A549 (cell line): ENCODE results near the gene TAF4B. TPM values are rescaled to one million over a fixed set of nuclear protein-coding genes. Genes with fewer than 3 reads are reported as not detected.
A peak's percentile ranks its signal among the peaks of the same experiment; 100 is the strongest.

Experiments used
- ATAC-seq, 2 experiments: fragments of 200-7000 bp in 1 of 2; fragments of >200 bp in 1 of 2; cut with Nextera tagmentation in 1 of 2; cut with Tn5 transposase in 1 of 2; 3 replicates each; pipeline versions ENCODE4 v1.8.0 to v1.9.1; 2018 to 2020; ENCODE audit warnings: mild to moderate bottlenecking in 1 of 2, moderate library complexity in 1 of 2
- CTCF ChIA-PET: fragments of 300-600 bp; sonication (Branson Sonifier 250); formaldehyde crosslinking; extraction: SDS; loops from one replicate; lab custom pipeline; 2021; ENCODE audit warnings: antibody characterized with exemption, inconsistent platforms; lab: Yijun Ruan, JAX
- POLR2A ChIA-PET: fragments of 350-600 bp; formaldehyde crosslinking; extraction: SDS; loops from one replicate; lab custom pipeline; 2021; ENCODE audit warnings: antibody characterized with exemption, inconsistent platforms; lab: Yijun Ruan, JAX
- DNase-seq, 2 experiments: peaks; one replicate each; pipeline versions ENCODE4 v3.0.0 to v3.0.0-alpha.2; 2011 to 2016; ENCODE audit warnings: low read depth in 1 of 2, low spot score in 1 of 2
- FAIRE-seq: peaks from 2 replicates; lab custom pipeline; 2011; peaks lifted over from hg19 to GRCh38; lab: Jason Lieb, UNC
- H3K27ac ChIP-seq, 2 experiments: fragments of >200 bp; sonication (Bioruptor Twin); formaldehyde crosslinking; 3 replicates each; pipeline ENCODE4 v1.5.1; 2016 to 2017
- H3K4me1 ChIP-seq: fragments of >200 bp; sonication (Bioruptor Twin); formaldehyde crosslinking; 3 replicates; pipeline ENCODE4 v1.6.1; 2016
- H3K4me2 ChIP-seq: fragments of >200 bp; sonication (Bioruptor Twin); formaldehyde crosslinking; 3 replicates; pipeline ENCODE4 v1.6.1; 2016
- H3K4me3 ChIP-seq: fragments of >200 bp; sonication (Bioruptor Twin); formaldehyde crosslinking; 3 replicates; pipeline ENCODE4 v1.5.1; 2016
- H3K9me3 ChIP-seq: fragments of >200 bp; sonication (Bioruptor Twin); formaldehyde crosslinking; 3 replicates; pipeline ENCODE4 v1.6.1; 2016
- CBX8 ChIP-seq: fragments of 200-600 bp; sonication (generic); IDR thresholded peaks from 2 replicates; pipeline ENCODE4 v1.6.1; 2016
- CHD4 ChIP-seq: fragments of 200-600 bp; sonication (generic); IDR thresholded peaks from 2 replicates; pipeline ENCODE4 v1.6.1; 2016; ENCODE audit warnings: antibody characterized with exemption, mild to moderate bottlenecking, borderline replicate concordance
- FOSL2 ChIP-seq, 2 experiments: fragments of 450-650 bp in 1 of 2; fragments of >200 bp in 1 of 2; sonication (Bioruptor Twin) in 1 of 2; formaldehyde crosslinking; IDR thresholded peaks; 2 replicates each; pipeline versions ENCODE4 v1.5.0 to v1.6.1; 2016 to 2020; ENCODE audit warnings: mild to moderate bottlenecking in 1 of 2, moderate library complexity in 1 of 2
- HES2 ChIP-seq: fragments of >200 bp; sonication (Bioruptor Twin); formaldehyde crosslinking; IDR thresholded peaks from 2 replicates; pipeline ENCODE4 v1.6.1; 2016
- HMGXB4 ChIP-seq: fragments of 250-450 bp; sonication (Bioruptor Pico); IDR thresholded peaks from 2 replicates; pipeline ENCODE4 v1.5.0; 2021; ENCODE audit warnings: mild to moderate bottlenecking, moderate library complexity, borderline replicate concordance
- HOXA7 ChIP-seq: fragments of 250-450 bp; sonication (Bioruptor Pico); IDR thresholded peaks from 2 replicates; pipeline ENCODE4 v1.5.0; 2020; ENCODE audit warnings: mild to moderate bottlenecking, moderate library complexity
- HOXB5 ChIP-seq: fragments of 250-450 bp; sonication (Bioruptor Pico); IDR thresholded peaks from 2 replicates; pipeline ENCODE4 v1.5.0; 2020; ENCODE audit warnings: mild to moderate bottlenecking, moderate library complexity
- JUN ChIP-seq, 2 experiments: fragments of >200 bp; sonication (Bioruptor Twin); formaldehyde crosslinking; IDR thresholded peaks; 2 replicates in 1 of 2; 3 replicates in 1 of 2; pipeline ENCODE4 v1.6.1; 2016 to 2017
- JUNB ChIP-seq: fragments of >200 bp; sonication (Bioruptor Twin); formaldehyde crosslinking; IDR thresholded peaks from 2 replicates; pipeline ENCODE4 v1.6.1; 2016
- MAZ ChIP-seq: fragments of 150-350 bp; IDR thresholded peaks from 2 replicates; pipeline ENCODE4 v1.6.1; 2014; ENCODE audit warnings: antibody characterized with exemption, low read depth, low read length, borderline replicate concordance
- PBX3 ChIP-seq: IDR thresholded peaks from 2 replicates; pipeline ENCODE4 v1.6.1; 2012
- PHF8 ChIP-seq: fragments of 200-600 bp; sonication (generic); IDR thresholded peaks from 2 replicates; pipeline ENCODE4 v1.6.1; 2016; ENCODE audit warnings: low read depth, mild to moderate bottlenecking, antibody characterized with exemption, moderate library complexity, borderline replicate concordance
- POLR2A ChIP-seq: IDR thresholded peaks from 2 replicates; pipeline ENCODE4 v1.6.1; 2012; ENCODE audit warnings: mild to moderate bottlenecking, low read length
- RARB ChIP-seq: fragments of 250-450 bp; sonication (Bioruptor Pico); IDR thresholded peaks from 2 replicates; pipeline ENCODE4 v1.8.0; 2021; ENCODE audit warnings: mild to moderate bottlenecking, moderate library complexity
- RNF2 ChIP-seq: fragments of 200-600 bp; sonication (generic); IDR thresholded peaks from 2 replicates; pipeline ENCODE4 v1.6.1; 2016; ENCODE audit warnings: low read depth, mild to moderate bottlenecking, antibody characterized with exemption, moderate library complexity, borderline replicate concordance
- SMC3 ChIP-seq: fragments of >200 bp; sonication (Bioruptor Twin); formaldehyde crosslinking; IDR thresholded peaks from 3 replicates; pipeline ENCODE4 v1.6.1; 2018; ENCODE audit warnings: inconsistent platforms
- TFCP2L1 ChIP-seq: fragments of 250-450 bp; sonication (Bioruptor Pico); IDR thresholded peaks from 2 replicates; pipeline ENCODE4 v1.5.0; 2021; ENCODE audit warnings: mild to moderate bottlenecking
- TP53 ChIP-seq: fragments of 250-450 bp; sonication (Bioruptor Pico); IDR thresholded peaks from 2 replicates; pipeline ENCODE4 v1.5.0; 2021; ENCODE audit warnings: mild to moderate bottlenecking, moderate library complexity
- USF2 ChIP-seq: fragments of 450-650 bp; IDR thresholded peaks from 2 replicates; pipeline ENCODE4 v1.6.1; 2014; ENCODE audit warnings: antibody characterized with exemption
- ZC3H11A ChIP-seq: fragments of 450-650 bp; IDR thresholded peaks from 2 replicates; pipeline ENCODE4 v1.6.1; 2014; ENCODE audit warnings: antibody characterized with exemption, mild to moderate bottlenecking
- ZSCAN20 ChIP-seq: fragments of 250-450 bp; sonication (Bioruptor Pico); IDR thresholded peaks from 2 replicates; pipeline ENCODE4 v1.8.0; 2022; ENCODE audit warnings: mild to moderate bottlenecking, moderate library complexity
- WGBS: methylation state at CpG from one replicate; pipeline ENCODE4 v1.1.6; 2017; ENCODE audit errors: missing lambda C conversion rate; 5-methylcytosine and 5-hydroxymethylcytosine counted together
- polyA plus RNA-seq, 4 experiments: library from polyadenylated mRNA; depleted of rRNA in 3 of 4; stranded (reverse); fragments of >200 nt; fragmentation: RNase III in 1 of 4; extraction: RNeasy Plus Mini Kit Qiagen cat#74134 plus additional on column Dnase treatment in 1 of 4; gene quantifications; 2 replicates in 3 of 4; 3 replicates in 1 of 4; pipeline ENCODE4 v1.2.3, GENCODE V29; 2011 to 2017

Gene TAF4B
- polyA plus RNA-seq, 2 of the 4 experiments (the other 2 are of a cell fraction), result 2.5 to 5.6 TPM

GRCh38 chr18:26409091-26409490 lies 182.8 kb downstream of the TAF4B start:
- Histone ChIP-seq H3K4me2 (no peak overlapping the region), H3K4me1 (peaks cover 8% of the 10 kb centered on the region; the same call in 2 of the 3 replicates), H3K4me3 (no peak overlapping the region), H3K27ac (peak overlapping the region in 1 of 2 experiments; percentile 28; a peak in 1 of 6 replicates), H3K9me3 (no peaks in the 10 kb centered on the region)
- DNase-seq (no peak), ATAC-seq (no peak), FAIRE-seq (no peak)
- WGBS, result 92% methylated on average over 4 of the region's 4 CpGs
- TF ChIP-seq RNF2 (no peak), FOSL2 (IDR thresholded peaks at IDR 0.05) (no peak), FOSL2 (CRISPR knock-in tag; IDR thresholded peaks at IDR 0.05) (no peak), POLR2A (no peak), HMGXB4 (CRISPR knock-in tag) (no peak), CBX8 (no peak), ZC3H11A (no peak), PBX3 (no peak)
- ChIA-PET CTCF (no interaction called here), POLR2A (no interaction called here)

GRCh38 chr18:26414901-26415440 lies 188.7 kb downstream of the TAF4B start:
- DNase-seq (no peak), ATAC-seq (no peak), FAIRE-seq (no peak)
- no peak overlapping the region for H3K27ac ChIP-seq
- no peak overlapping the region for H3K4me3 ChIP-seq
- no peaks in the 10 kb centered on the region for H3K9me3 ChIP-seq
- H3K4me2 ChIP-seq, result no peak overlapping the region
- ChIA-PET CTCF (interaction anchor here (0.6 kb wide), 1 partner anchor 9 kb away, joined by 4 read pairs; no protein-coding TSS in a partner anchor), POLR2A (no interaction called here)
- 52% methylated on average over 4 of the region's 4 CpGs for WGBS
- no peaks in the 10 kb centered on the region for H3K4me1 ChIP-seq
- TF ChIP-seq ZSCAN20 (CRISPR knock-in tag), result no peak
- no peak for TF ChIP-seq MAZ
- no peak for TF ChIP-seq JUNB
- TF ChIP-seq RNF2, result no peak
- TF ChIP-seq CBX8, result no peak
- TF ChIP-seq JUN (IDR thresholded peaks at IDR 0.05), result no peak
- TF ChIP-seq SMC3, result no peak
- TF ChIP-seq USF2, result no peak
- no peak for TF ChIP-seq HOXB5
- no peak for TF ChIP-seq FOSL2 (IDR thresholded peaks at IDR 0.05)
- TF ChIP-seq FOSL2 (CRISPR knock-in tag; IDR thresholded peaks at IDR 0.05), result no peak
- TF ChIP-seq POLR2A, result no peak
- TF ChIP-seq CHD4, result no peak

GRCh38 chr18:26415631-26416030 lies 189.4 kb downstream of the TAF4B start:
- DNase-seq, result no peak
- WGBS, result 91% methylated on average over 7 of the region's 7 CpGs
- H3K4me2 ChIP-seq, result no peak overlapping the region
- no peak for ATAC-seq
- H3K4me1 ChIP-seq, result no peaks in the 10 kb centered on the region
- no peak overlapping the region for H3K27ac ChIP-seq
- no peak for FAIRE-seq
- H3K4me3 ChIP-seq, result no peak overlapping the region
- TF ChIP-seq TFCP2L1, result no peak
- no peak for TF ChIP-seq JUNB
- TF ChIP-seq TP53 (CRISPR knock-in tag), result no peak
- no peak for TF ChIP-seq HOXA7 (CRISPR knock-in tag)
- no peak for TF ChIP-seq HES2
- no peak for TF ChIP-seq RARB (CRISPR knock-in tag)
- no peak for TF ChIP-seq PHF8
- ChIA-PET POLR2A (no interaction called here), CTCF (interaction anchor here (1.1 kb wide), 1 partner anchor 10 kb away, joined by 4 read pairs; no protein-coding TSS in a partner anchor)
- no peaks in the 10 kb centered on the region for H3K9me3 ChIP-seq
